NCI-H345 (cell line): Measurements from ENCODE around the gene TMEM138.

Source experiments
- DNase-seq: peaks from one replicate; lab custom pipeline; 2025; lab: John Stamatoyannopoulos, UW

The TMEM138 gene

DNA sequence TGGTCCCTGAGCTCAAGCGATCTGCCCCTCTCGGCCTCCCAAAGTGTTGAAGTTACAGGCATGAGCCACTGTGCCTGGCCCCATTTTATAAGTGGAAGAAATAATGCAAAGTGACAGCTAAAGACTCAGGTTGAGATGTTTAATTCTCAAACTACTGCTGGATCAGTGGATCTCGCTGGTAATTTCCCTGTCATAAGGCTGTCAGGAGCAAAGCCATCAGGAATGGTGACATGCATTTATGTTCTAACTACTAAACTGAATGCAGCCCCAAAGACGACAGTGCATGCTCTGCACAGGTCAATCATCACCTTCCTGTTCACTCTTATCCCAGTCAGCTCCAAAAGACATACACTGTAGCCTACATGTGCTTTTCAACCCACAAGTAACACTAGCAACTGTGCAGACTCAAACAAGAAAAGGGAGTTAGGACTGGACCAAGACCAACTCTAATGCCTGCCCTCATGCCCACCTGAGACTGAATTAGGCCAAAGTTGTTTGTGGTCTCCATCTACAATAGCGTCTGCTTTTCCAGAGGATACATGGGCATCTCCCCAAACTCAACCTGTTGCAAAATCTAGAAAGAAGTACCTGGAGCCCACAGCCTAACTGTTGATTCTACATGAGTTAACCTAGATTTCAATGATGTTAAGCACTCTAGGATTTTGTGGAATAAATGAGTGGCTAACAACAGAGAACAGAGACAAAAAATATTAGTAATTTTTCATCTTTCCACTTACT is 45.0 kb downstream of the TMEM138 start:
- no peak for DNase-seq

DNA sequence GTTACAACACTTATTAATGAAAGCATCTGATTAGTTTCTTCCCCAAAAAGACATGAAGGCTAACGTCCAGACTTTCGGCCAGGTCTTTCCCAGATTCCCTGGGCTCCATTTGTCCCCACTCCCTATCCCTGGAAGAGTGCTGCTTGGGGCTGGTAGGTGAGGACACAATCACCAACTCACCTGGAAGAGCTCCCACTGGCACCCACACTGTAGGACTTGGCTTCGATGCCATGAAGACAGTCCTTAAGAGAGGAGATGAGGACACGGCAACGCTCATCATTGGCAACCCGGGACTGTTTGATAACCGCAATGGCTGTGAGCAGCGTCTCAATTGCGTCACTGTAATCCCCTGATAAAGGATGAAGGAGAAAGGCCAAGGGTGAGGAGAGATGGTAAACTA is 49.4 kb downstream of the TMEM138 start:
- no peak for DNase-seq

DNA sequence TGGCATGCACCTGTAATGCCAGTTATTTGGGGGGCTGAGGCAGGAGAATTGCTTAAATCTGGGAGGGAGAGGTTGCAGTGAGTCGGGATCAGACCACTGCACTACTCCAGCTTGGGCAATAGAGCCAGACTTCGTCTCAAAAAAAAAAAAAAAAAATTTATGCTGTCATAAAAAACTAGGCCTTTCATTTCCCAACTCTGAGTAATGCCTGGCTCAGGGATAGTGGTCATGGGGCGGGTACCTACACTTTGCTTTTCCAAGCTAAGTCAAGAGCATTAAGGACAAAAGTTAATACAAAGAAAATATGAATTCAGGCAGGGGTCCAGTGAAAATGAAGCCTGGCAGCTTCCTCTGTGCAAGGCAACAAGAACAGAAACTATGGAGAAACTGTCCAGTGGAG is 51.3 kb downstream of the TMEM138 start:
- no peak for DNase-seq

DNA sequence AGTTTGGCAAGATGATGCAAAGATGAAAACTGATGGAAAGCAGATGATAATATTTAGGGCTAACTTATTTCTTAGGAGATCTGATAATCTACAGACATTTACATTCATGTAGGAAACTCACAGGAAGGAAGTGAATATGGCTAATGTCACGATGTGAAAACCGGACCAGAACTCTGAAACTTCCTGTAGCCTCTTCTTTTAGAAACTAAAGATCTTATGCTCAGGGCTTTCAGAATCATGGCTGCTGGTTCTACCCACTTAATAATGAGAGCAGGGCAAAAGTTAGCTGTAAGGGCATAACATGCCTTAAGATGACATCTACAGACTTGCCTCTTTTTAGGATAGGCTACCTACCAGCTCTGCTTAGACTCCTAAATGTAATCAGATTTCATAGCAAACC is 52.4 kb downstream of the TMEM138 start:
- no peak for DNase-seq

- DNase-seq: no peak
Measured at GRCh38 chr11:61415381-61415780, 53.2 kb downstream of the TMEM138 start.

GRCh38 chr11:61416941-61417340 is 54.8 kb downstream of the TMEM138 start:
- no peak for DNase-seq

- no peak for DNase-seq
Measured at GRCh38 chr11:61417670-61418069, 55.5 kb downstream of the TMEM138 start.

GRCh38 chr11:61418136-61418535 is 56.0 kb downstream of the TMEM138 start:
- DNase-seq: no peak
